Erythroblast (primary cell): Measurements from ENCODE around the gene RNF144A.

Experiments
- GATA1 ChIP-seq: IDR thresholded peaks from 2 replicates; pipeline ENCODE4 v1.6.1; 2011; ENCODE audit warnings: low read depth, mild to moderate bottlenecking, control low read depth, low read length, moderate library complexity
- POLR2A ChIP-seq: IDR thresholded peaks from 2 replicates; pipeline ENCODE4 v1.6.1; 2011; ENCODE audit warnings: mild to moderate bottlenecking, low read length

GRCh38 chr2:6959751-6960150 is 42.5 kb downstream of the RNF144A start:
- TF ChIP-seq POLR2A (no peak), GATA1 (no peak)
